Psoas muscle (tissue), 8 donors: ENCODE data around the gene SOX8. TPM values are rescaled to one million over a fixed set of nuclear protein-coding genes. Genes with fewer than 3 reads are reported as not detected.

Experiments
- ATAC-seq, 4 donors: fragments of 200-7000 bp; cut with Tn5 transposase; one replicate each; pipeline ENCODE4 v1.9.1; 2020; ENCODE audit warnings: moderate library complexity in 3 of 4, mild to moderate bottlenecking in 2 of 4
- DNase-seq, 2 donors: peaks; one replicate each; pipeline ENCODE4 v3.0.0-alpha.2; 2020
- H3K27ac ChIP-seq: fragments of 200-600 bp; one replicate; pipeline ENCODE4 v1.8.0; 2022
- H3K27me3 ChIP-seq, 3 donors: fragments of 200-600 bp in 1 of 3; one replicate each; pipeline versions ENCODE4 v1.6.1 to v1.8.0; 2013 to 2022; ENCODE audit warnings: low read length in 2 of 3, mild to moderate bottlenecking in 2 of 3, moderate library complexity in 1 of 3; ENCODE audit not compliant: insufficient read depth in 3 of 3
- H3K36me3 ChIP-seq, 2 donors: fragments of 200-600 bp in 1 of 2; one replicate each; pipeline versions ENCODE4 v1.6.1 to v1.8.0; 2013 to 2022; ENCODE audit warnings: low read depth in 1 of 2, mild to moderate bottlenecking in 1 of 2, moderate library complexity in 1 of 2; ENCODE audit not compliant: insufficient read depth in 1 of 2
- H3K4me1 ChIP-seq: fragments of 200-600 bp; one replicate; pipeline ENCODE4 v1.8.0; 2022
- H3K4me3 ChIP-seq: fragments of 200-600 bp; one replicate; pipeline ENCODE4 v1.8.0; 2022; ENCODE audit warnings: mild to moderate bottlenecking
- H3K9me3 ChIP-seq: fragments of 200-600 bp; one replicate; pipeline ENCODE4 v1.8.0; 2022
- CTCF ChIP-seq: fragments of 200-600 bp; IDR thresholded peaks from one replicate; pipeline ENCODE4 v1.8.0; 2022; ENCODE audit warnings: antibody characterized with exemption
- WGBS, 3 donors: extraction: QIAGEN DNeasy Blood & Tissue Kit; methylation state at CpG; one replicate each; pipeline versions ENCODE4 v1.1.6 to v1.1.7; 2013; 5-methylcytosine and 5-hydroxymethylcytosine counted together
- intact Hi-C, 2 donors: fragments of 100-400 bp; cut with DNase I; formaldehyde crosslinking; loops; one replicate each; pipeline versions ENCODE4 v1.11.0 to v1.14.2; 2022
- polyA plus RNA-seq, 3 donors: library from polyadenylated mRNA; stranded (reverse); fragments of 200-250 nt; gene quantifications; one replicate each; pipeline ENCODE4 v1.2.3, GENCODE V29; 2013
- total RNA-seq, 4 donors: library from RNA; stranded (reverse); fragmentation: NEBNext Ultra II Directional in 2 of 4; extraction: Animal tissue kit (Norgen Biotek cat#: 25700) in 2 of 4; gene quantifications; one replicate each; pipeline versions ENCODE4 v1.2.1 to v1.2.4, GENCODE V29; 2021 to 2023
- donor health status: healthy with polysubstance abuse.
- donor health status: DM: no; HTN: no; CAD: no; lungs with moderate emphysema.
- donor health status: Bipolar disorder and iron deficiency.
- donor health status: healthy.
- donor health status: DM: yes; HTN: yes; CAD: no.
- donor health status: DM: no; HTN: no; CAD: no.
- donor health status: DM: no; HTN: no; CAD: no.
- donor health status: DM: yes; HTN: yes; CAD: no.

Gene SOX8
- total and polyA plus RNA-seq, 7 donors, result 0.45 to 5.0 (median 0.74) TPM

GRCh38 chr16:965036-965395 lies 16.6 kb upstream of the SOX8 start:
- no peak for TF ChIP-seq CTCF
- Histone ChIP-seq H3K27ac (no peak overlapping the region), H3K4me3 (peak overlapping the region; percentile 18), H3K4me1 (peaks cover 12% of the 10 kb centered on the region), H3K9me3 (no peaks in the 10 kb centered on the region), H3K27me3 (no peaks in the 10 kb centered on the region), H3K36me3 (peaks cover 0 to 22% of the 10 kb centered on the region in 2 donors)
- DNase-seq (no peak), ATAC-seq (no peak)
- intact Hi-C loops, result loop anchor here in 1 of 2 donors (10.0 kb wide), 1 partner anchor 60 kb away; no protein-coding TSS in a partner anchor
- WGBS, 3 donors, result 64 to 75% (median 68%) methylated on average over 13 of the region's 13 CpGs

- intact Hi-C loops, result loop anchor here in 1 of 2 donors (10.0 kb wide), 1 partner anchor 59 kb away; no protein-coding TSS in a partner anchor
- WGBS, 3 donors, result 89 to 99% (median 97%) methylated on average over 4 of the region's 4 CpGs
- DNase-seq, result no peak
- peaks cover 12% of the 10 kb centered on the region for H3K4me1 ChIP-seq
- no peaks in the 10 kb centered on the region for H3K9me3 ChIP-seq
- no peaks in the 10 kb centered on the region for H3K27me3 ChIP-seq
- peaks cover 0 to 22% of the 10 kb centered on the region in 2 donors for H3K36me3 ChIP-seq
- TF ChIP-seq CTCF, result no peak
- no peak for ATAC-seq
- H3K27ac ChIP-seq, result no peak overlapping the region
- H3K4me3 ChIP-seq, result no peak overlapping the region
These were observed 16.1 kb upstream of the SOX8 start for GRCh38 chr16:965487-965886.

- Histone ChIP-seq H3K36me3 (peaks cover 0 to 22% of the 10 kb centered on the region in 2 donors), H3K27ac (no peak overlapping the region), H3K27me3 (no peaks in the 10 kb centered on the region), H3K9me3 (no peaks in the 10 kb centered on the region), H3K4me1 (peaks cover 12% of the 10 kb centered on the region), H3K4me3 (no peak overlapping the region)
- TF ChIP-seq CTCF, result no peak
- ATAC-seq, result no peak
- 96 to 98% (median 97%) methylated on average over 18 of the region's 18 CpGs for WGBS, 3 donors
- DNase-seq, result no peak
- intact Hi-C loops, result loop anchor here in 1 of 2 donors (10.0 kb wide), 1 partner anchor 59 kb away; no protein-coding TSS in a partner anchor
These were observed 15.5 kb upstream of the SOX8 start for GRCh38 chr16:966035-966434.

- 97% methylated on average over 10 of the region's 10 CpGs for WGBS, 3 donors
- H3K27me3 ChIP-seq, result no peaks in the 10 kb centered on the region
- ATAC-seq (no peak), DNase-seq (no peak)
- no peaks in the 10 kb centered on the region for H3K9me3 ChIP-seq
- H3K4me3 ChIP-seq, result no peak overlapping the region
- no peak for TF ChIP-seq CTCF
- intact Hi-C loops, result loop anchor here in 1 of 2 donors (10.0 kb wide), 1 partner anchor 58 kb away; no protein-coding TSS in a partner anchor
- no peak overlapping the region for H3K27ac ChIP-seq
- peaks cover 12% of the 10 kb centered on the region for H3K4me1 ChIP-seq
- H3K36me3 ChIP-seq, result peaks cover 0 to 22% of the 10 kb centered on the region in 2 donors
These were observed 15.1 kb upstream of the SOX8 start for GRCh38 chr16:966505-966904.

GRCh38 chr16:967077-967541 lies 14.5 kb upstream of the SOX8 start:
- WGBS, 3 donors, result 81 to 85% (median 82%) methylated on average over 20 of the region's 20 CpGs

More at GRCh38 chr16:967077-967541, 14.5 kb upstream of the SOX8 start:
- Histone ChIP-seq H3K27me3 (peaks cover 0 to 3% (median 0%) of the 10 kb centered on the region in 3 donors), H3K4me3 (no peak overlapping the region), H3K27ac (no peak overlapping the region), H3K4me1 (peaks cover 12% of the 10 kb centered on the region), H3K9me3 (no peaks in the 10 kb centered on the region), H3K36me3 (peaks cover 0 to 22% of the 10 kb centered on the region in 2 donors)
- DNase-seq (no peak), ATAC-seq (no peak)
- intact Hi-C loops, result loop anchor here in 1 of 2 donors (10.0 kb wide), 1 partner anchor 58 kb away; no protein-coding TSS in a partner anchor
- TF ChIP-seq CTCF, result no peak
